HepG2 (cell line): ENCODE data around the gene DNAJB5. TPM values are rescaled to one million over a fixed set of nuclear protein-coding genes. Genes with fewer than 3 reads are reported as not detected.

ENCODE experiments used
- ATAC-seq: fragments of 200-7000 bp; cut with Tn5 transposase; 3 replicates; pipeline ENCODE4 v1.9.1; 2020; ENCODE audit warnings: mild to moderate bottlenecking, moderate library complexity
- BruUV-seq: library from RNA; stranded (reverse); fragments of 400-500 nt; replicated peaks from 2 replicates; lab custom pipeline; 2021; lab: Mats Ljungman, UMichigan
- CTCF ChIA-PET: fragments of 300-600 bp; formaldehyde crosslinking; extraction: SDS; loops from one replicate; lab custom pipeline; 2021; ENCODE audit warnings: low total read pairs, inconsistent platforms, low intra/inter-chr PET ratio; lab: Yijun Ruan, JAX
- POLR2A ChIA-PET: fragments of 350-600 bp; sonication (Branson Sonifier 250); formaldehyde crosslinking; loops from one replicate; lab custom pipeline; 2020; ENCODE audit warnings: antibody characterized with exemption, inconsistent platforms; lab: Yijun Ruan, JAX
- DNase-seq: peaks from one replicate; pipeline ENCODE4 v3.0.0-alpha.2; 2015; ENCODE audit warnings: low spot score
- FAIRE-seq: peaks from 3 replicates; lab custom pipeline; 2011; peaks lifted over from hg19 to GRCh38; lab: Jason Lieb, UNC
- H2AFZ ChIP-seq: one replicate; pipeline ENCODE4 v1.6.1; 2011; ENCODE audit warnings: low read length, inconsistent platforms
- H3K27ac ChIP-seq: fragments of 300-600 bp; 3 replicates; pipeline ENCODE4 v1.8.0; 2011; ENCODE audit warnings: mixed run types, mild to moderate bottlenecking, mixed read lengths, low read length, inconsistent platforms; ENCODE audit not compliant: insufficient read depth; ENCODE audit errors: extremely low read length
- H3K27me3 ChIP-seq, 2 experiments: fragments of 200-600 bp in 1 of 2; 2 replicates in 1 of 2; 3 replicates in 1 of 2; pipeline versions ENCODE4 v1.6.0 to v1.8.0; 2011; ENCODE audit warnings: low read length in 2 of 2, mild to moderate bottlenecking in 2 of 2, moderate library complexity in 2 of 2, inconsistent platforms in 1 of 2; ENCODE audit not compliant: insufficient read depth in 2 of 2, control insufficient read depth in 1 of 2
- H3K36me3 ChIP-seq, 2 experiments: fragments of 200-600 bp in 1 of 2; replicated peaks in 1 of 2; 2 replicates in 1 of 2; 3 replicates in 1 of 2; pipeline versions ENCODE4 v1.5.1 to v1.8.0; 2011; ENCODE audit warnings: low read length in 2 of 2, inconsistent platforms in 1 of 2; ENCODE audit not compliant: insufficient read depth in 2 of 2, control insufficient read depth in 1 of 2
- H3K4me1 ChIP-seq: 2 replicates; pipeline ENCODE4 v1.5.1; 2012; ENCODE audit warnings: low read length, inconsistent platforms; ENCODE audit not compliant: insufficient read depth
- H3K4me2 ChIP-seq: 2 replicates; pipeline ENCODE4 v1.6.0; 2011; ENCODE audit warnings: low read depth, low read length, inconsistent platforms
- H3K4me3 ChIP-seq, 3 experiments: fragments of 200-600 bp in 1 of 3; sonication (generic), shearing (Covaris generic) in 1 of 3; replicated peaks in 1 of 3; 2 replicates each; pipeline ENCODE4 v1.5.1; 2011 to 2016; ENCODE audit warnings: low read length in 3 of 3, inconsistent platforms in 2 of 3, low read depth in 2 of 3, mild to moderate bottlenecking in 2 of 3, control low read depth in 1 of 3, mixed read lengths in 1 of 3; ENCODE audit not compliant: insufficient read depth in 1 of 3
- H3K79me2 ChIP-seq: one replicate; pipeline ENCODE4 v1.6.1; 2011; ENCODE audit warnings: low read length, inconsistent platforms; ENCODE audit not compliant: insufficient read depth
- H3K9ac ChIP-seq: 2 replicates; pipeline ENCODE4 v1.6.0; 2011; ENCODE audit warnings: mild to moderate bottlenecking, low read depth, low read length, inconsistent platforms; ENCODE audit not compliant: insufficient read depth
- H3K9me3 ChIP-seq: 2 replicates; pipeline ENCODE4 v1.5.1; 2012; ENCODE audit warnings: mild to moderate bottlenecking, low read length
- H4K20me1 ChIP-seq: 2 replicates; pipeline ENCODE4 v1.6.0; 2011; ENCODE audit warnings: inconsistent platforms, mild to moderate bottlenecking, low read length, moderate library complexity; ENCODE audit not compliant: insufficient read depth
- EP300 ChIP-seq, 3 experiments: sonication (generic) in 1 of 3; formaldehyde crosslinking in 1 of 3; IDR thresholded peaks; 2 replicates each; pipeline versions ENCODE4 v1.5.1 to v1.6.1; 2011 to 2020; ENCODE audit warnings: low read depth in 2 of 3, low read length in 2 of 3, borderline replicate concordance in 1 of 3, improper control_type of control experiment in 1 of 3, mild to moderate bottlenecking in 1 of 3, missing genetic modification reagents in 1 of 3, moderate library complexity in 1 of 3
- KAT2B ChIP-seq: fragments of 150-350 bp; IDR thresholded peaks from 2 replicates; pipeline ENCODE4 v1.6.1; 2014; ENCODE audit warnings: low read depth, low read length, borderline replicate concordance
- KLF6 ChIP-seq: IDR thresholded peaks from 2 replicates; pipeline ENCODE4 v1.8.0; 2016; ENCODE audit warnings: missing biosample characterization, missing genetic modification reagents
- KMT2A ChIP-seq: sonication (generic); formaldehyde crosslinking; IDR thresholded peaks from 2 replicates; pipeline ENCODE4 v1.4.0; 2020; ENCODE audit warnings: missing genetic modification reagents
- MXD1 ChIP-seq: sonication (generic); formaldehyde crosslinking; IDR thresholded peaks from 2 replicates; pipeline ENCODE4 v1.4.0; 2020; ENCODE audit warnings: mild to moderate bottlenecking, missing genetic modification reagents
- MXD3 ChIP-seq: IDR thresholded peaks from 2 replicates; pipeline ENCODE4 v1.6.1; 2016; ENCODE audit warnings: mild to moderate bottlenecking, missing biosample characterization, missing genetic modification reagents
- SMARCE1 ChIP-seq: fragments of 450-650 bp; IDR thresholded peaks from 2 replicates; pipeline ENCODE4 v1.6.1; 2017; ENCODE audit warnings: borderline replicate concordance
- SRF ChIP-seq: IDR thresholded peaks from 2 replicates; pipeline ENCODE4 v1.6.1; 2011; ENCODE audit warnings: mild to moderate bottlenecking, low read depth, low read length, moderate library complexity
- TGIF2 ChIP-seq: IDR thresholded peaks from 2 replicates; pipeline ENCODE4 v1.6.1; 2016; ENCODE audit warnings: control low read depth, missing compliant biosample characterization
- TRAFD1 ChIP-seq: sonication (generic); formaldehyde crosslinking; IDR thresholded peaks from 2 replicates; pipeline ENCODE4 v1.5.1; 2020; ENCODE audit warnings: missing genetic modification reagents, mild to moderate bottlenecking, borderline replicate concordance
- YY1 ChIP-seq: IDR thresholded peaks from 2 replicates; pipeline ENCODE4 v1.6.1; 2011; ENCODE audit warnings: low read length, low read depth, moderate library complexity, mild to moderate bottlenecking; ENCODE audit not compliant: insufficient read depth, insufficient replicate concordance
- ZNF3 ChIP-seq: IDR thresholded peaks from 2 replicates; pipeline ENCODE4 v1.7.0; 2017; ENCODE audit warnings: inconsistent platforms
- WGBS: methylation state at CpG from one replicate; pipeline ENCODE4 v1.1.6; 2017; ENCODE audit warnings: low lambda C conversion rate; 5-methylcytosine and 5-hydroxymethylcytosine counted together
- in situ Hi-C: cut with HindIII; loops from 2 replicates; pipeline ENCODE4 v1.10.0; 2017; ENCODE audit warnings: low pct_unique_long_range_greater_than_20kb; ENCODE audit not compliant: extremely low pct_ligation_motif_present
- intact Hi-C: fragments of 100-400 bp; cut with micrococcal nuclease; formaldehyde crosslinking; loops from one replicate; pipeline ENCODE4 v1.10.0; 2022; ENCODE audit not compliant: unreplicated experiment
- polyA plus RNA-seq, 8 experiments: library from polyadenylated mRNA; depleted of rRNA in 3 of 8; stranded (reverse) in 7 of 8; unstranded in 1 of 8; fragments of >200 nt; fragmentation: Illumina TruSeq in 4 of 8; extraction: Trizol in 4 of 8; gene quantifications; 2 replicates each; pipeline versions ENCODE4 v1.2.1 to v1.2.3, GENCODE V29; 2011 to 2016; ENCODE audit warnings: low read depth in 4 of 8, missing spikeins in 1 of 8, mixed read lengths in 1 of 8; ENCODE audit not compliant: insufficient read depth in 1 of 8
- total RNA-seq, 5 experiments: library from RNA; depleted of rRNA; stranded (reverse); fragments of >200 nt; fragmentation: Illumina TruSeq; extraction: Trizol; gene quantifications; 2 replicates each; pipeline ENCODE4 v1.2.3, GENCODE V29; 2016; ENCODE audit warnings: low read depth in 1 of 5
- TF ChIP-seq, protein P1 (sequence below): sonication (generic); formaldehyde crosslinking; IDR thresholded peaks from 2 replicates; pipeline ENCODE4 v1.5.1; 2020; ENCODE audit warnings: missing genetic modification reagents, mild to moderate bottlenecking, borderline replicate concordance
- TF ChIP-seq, protein P2 (sequence below): sonication (generic); formaldehyde crosslinking; IDR thresholded peaks from 2 replicates; pipeline ENCODE4 v1.4.0; 2020; ENCODE audit warnings: missing genetic modification reagents, borderline replicate concordance

The DNAJB5 gene
- total and polyA plus RNA-seq, 2 of the 13 experiments (the other 11 are each of a cell fraction or from before 2014, with no cell fraction given), result 0.40 to 0.69 TPM

DNA sequence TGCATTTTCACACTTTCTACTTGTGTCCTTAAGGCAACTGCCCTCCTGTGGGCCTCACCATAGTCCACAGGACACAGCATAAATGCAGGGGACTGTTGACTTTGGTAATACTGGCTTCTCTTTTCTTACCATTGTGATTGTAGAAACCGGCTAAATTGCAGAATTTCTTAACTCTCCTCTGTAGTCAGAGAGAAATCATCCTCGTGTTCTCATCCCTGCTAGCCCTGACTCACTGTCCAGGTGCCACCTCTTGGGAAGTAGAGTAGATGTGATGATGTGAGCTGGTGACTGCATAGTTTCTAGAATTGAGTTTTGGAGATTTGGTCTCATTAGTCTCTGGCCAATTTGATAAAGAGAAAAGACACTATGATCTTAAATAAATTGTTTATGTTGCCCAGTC lies 26.0 kb upstream of the DNAJB5 start:
- Histone ChIP-seq H3K36me3 (no peaks in the 10 kb centered on the region), H3K4me1 (no peaks in the 10 kb centered on the region), H2AFZ (no peak overlapping the region), H3K9ac (no peak overlapping the region), H3K4me2 (no peak overlapping the region), H3K79me2 (no peaks in the 10 kb centered on the region), H3K9me3 (no peaks in the 10 kb centered on the region), H3K27ac (no peak overlapping the region), H4K20me1 (no peaks in the 10 kb centered on the region), H3K27me3 (peaks cover 0 to 21% of the 10 kb centered on the region in 2 experiments; a peak in 4 of 5 replicates), H3K4me3 (no peak overlapping the region)
- FAIRE-seq (no peak), DNase-seq (no peak), ATAC-seq (no peak)
- no TSS peak for BruUV-seq
- ChIA-PET POLR2A (interaction anchor here (0.7 kb wide), 1 partner anchor 27 kb away, joined by 3 read pairs; no protein-coding TSS in a partner anchor), CTCF (no interaction called here)
- in situ Hi-C loops (no loop called here), intact Hi-C loops (no loop called here)
- TF ChIP-seq ZNF3 (CRISPR knock-in tag), result no peak
- no peak for TF ChIP-seq KAT2B
- TF ChIP-seq SRF, result no peak
- no peak for TF ChIP-seq TGIF2 (CRISPR knock-in tag)
- TF ChIP-seq KLF6 (CRISPR knock-in tag), result no peak
- TF ChIP-seq, protein P1, sequence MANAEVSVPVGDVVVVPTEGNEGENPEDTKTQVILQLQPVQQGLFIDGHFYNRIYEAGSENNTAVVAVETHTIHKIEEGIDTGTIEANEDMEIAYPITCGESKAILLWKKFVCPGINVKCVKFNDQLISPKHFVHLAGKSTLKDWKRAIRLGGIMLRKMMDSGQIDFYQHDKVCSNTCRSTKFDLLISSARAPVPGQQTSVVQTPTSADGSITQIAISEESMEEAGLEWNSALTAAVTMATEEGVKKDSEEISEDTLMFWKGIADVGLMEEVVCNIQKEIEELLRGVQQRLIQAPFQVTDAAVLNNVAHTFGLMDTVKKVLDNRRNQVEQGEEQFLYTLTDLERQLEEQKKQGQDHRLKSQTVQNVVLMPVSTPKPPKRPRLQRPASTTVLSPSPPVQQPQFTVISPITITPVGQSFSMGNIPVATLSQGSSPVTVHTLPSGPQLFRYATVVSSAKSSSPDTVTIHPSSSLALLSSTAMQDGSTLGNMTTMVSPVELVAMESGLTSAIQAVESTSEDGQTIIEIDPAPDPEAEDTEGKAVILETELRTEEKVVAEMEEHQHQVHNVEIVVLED (CRISPR knock-in tag), result no peak
- TF ChIP-seq MXD3 (CRISPR knock-in tag), result no peak
- no peak for TF ChIP-seq YY1
- TF ChIP-seq SMARCE1, result no peak
- no peak for TF ChIP-seq EP300 (IDR thresholded peaks at IDR 0.05; ENCODE audit: low read depth in 2 of 2, low read length in 2 of 2)
- TF ChIP-seq EP300 (CRISPR knock-in tag; IDR thresholded peaks at IDR 0.05; ENCODE audit: borderline replicate concordance), result no peak
- no peak for TF ChIP-seq MXD1 (CRISPR knock-in tag)
- TF ChIP-seq KMT2A, result no peak
- TF ChIP-seq, protein P2, sequence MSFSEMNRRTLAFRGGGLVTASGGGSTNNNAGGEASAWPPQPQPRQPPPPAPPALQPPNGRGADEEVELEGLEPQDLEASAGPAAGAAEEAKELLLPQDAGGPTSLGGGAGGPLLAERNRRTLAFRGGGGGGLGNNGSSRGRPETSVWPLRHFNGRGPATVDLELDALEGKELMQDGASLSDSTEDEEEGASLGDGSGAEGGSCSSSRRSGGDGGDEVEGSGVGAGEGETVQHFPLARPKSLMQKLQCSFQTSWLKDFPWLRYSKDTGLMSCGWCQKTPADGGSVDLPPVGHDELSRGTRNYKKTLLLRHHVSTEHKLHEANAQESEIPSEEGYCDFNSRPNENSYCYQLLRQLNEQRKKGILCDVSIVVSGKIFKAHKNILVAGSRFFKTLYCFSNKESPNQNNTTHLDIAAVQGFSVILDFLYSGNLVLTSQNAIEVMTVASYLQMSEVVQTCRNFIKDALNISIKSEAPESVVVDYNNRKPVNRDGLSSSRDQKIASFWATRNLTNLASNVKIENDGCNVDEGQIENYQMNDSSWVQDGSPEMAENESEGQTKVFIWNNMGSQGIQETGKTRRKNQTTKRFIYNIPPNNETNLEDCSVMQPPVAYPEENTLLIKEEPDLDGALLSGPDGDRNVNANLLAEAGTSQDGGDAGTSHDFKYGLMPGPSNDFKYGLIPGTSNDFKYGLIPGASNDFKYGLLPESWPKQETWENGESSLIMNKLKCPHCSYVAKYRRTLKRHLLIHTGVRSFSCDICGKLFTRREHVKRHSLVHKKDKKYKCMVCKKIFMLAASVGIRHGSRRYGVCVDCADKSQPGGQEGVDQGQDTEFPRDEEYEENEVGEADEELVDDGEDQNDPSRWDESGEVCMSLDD (CRISPR knock-in tag), result no peak
- TF ChIP-seq TRAFD1 (CRISPR knock-in tag), result no peak
- 0% methylated on average over 2 of the region's 2 CpGs for WGBS
